ENCODE measurements around the gene CHI3L1.

The CHI3L1 gene

DNA sequence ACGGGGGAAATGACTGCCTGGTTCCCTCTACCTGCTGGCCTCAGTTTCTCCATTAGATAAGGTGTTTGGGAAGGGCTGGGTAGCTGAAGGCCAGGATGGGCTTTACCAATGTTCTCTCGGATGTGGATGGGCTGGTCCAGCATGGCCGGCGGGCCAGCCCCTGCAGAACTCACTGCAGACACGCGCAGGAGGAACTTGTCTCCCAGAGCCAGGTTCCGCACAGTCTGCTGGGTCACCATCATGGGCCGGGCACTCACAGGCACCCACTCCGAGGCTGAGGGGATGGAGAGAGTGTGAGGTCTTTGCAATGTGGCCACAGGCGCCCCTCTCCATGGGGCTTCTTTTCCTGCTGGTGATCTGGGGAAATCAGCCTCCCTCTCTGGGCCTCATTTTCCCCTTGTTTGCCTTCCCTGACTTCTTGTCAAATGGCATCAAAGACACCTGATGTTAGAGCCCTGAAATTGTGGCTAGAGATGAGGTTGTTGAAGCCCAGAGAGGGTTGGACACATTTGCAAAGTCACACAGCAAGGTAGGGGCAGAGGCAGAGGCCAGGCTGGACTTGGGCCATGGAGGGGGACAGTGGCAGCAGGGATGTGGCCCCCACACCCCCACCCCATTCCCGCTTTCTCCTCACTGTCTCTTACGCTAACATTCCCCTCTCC is 12.0 kb downstream of the CHI3L1 start:
- in situ Hi-C loops (cut with MboI; ENCODE audit: low sequenced_read_pairs) = no loop called here
- no peaks in the 10 kb centered on the region for H3K9me3 ChIP-seq
- H3K4me3 ChIP-seq = no peak overlapping the region
- H3K27me3 ChIP-seq (ENCODE audit: low read depth) = no peaks in the 10 kb centered on the region
- DNase-seq (ENCODE audit: low spot score in 2 of 2) = no peak
- H3K36me3 ChIP-seq (replicated peaks) = no peaks in the 10 kb centered on the region
- no peaks in the 10 kb centered on the region for H3K4me1 ChIP-seq

DNA sequence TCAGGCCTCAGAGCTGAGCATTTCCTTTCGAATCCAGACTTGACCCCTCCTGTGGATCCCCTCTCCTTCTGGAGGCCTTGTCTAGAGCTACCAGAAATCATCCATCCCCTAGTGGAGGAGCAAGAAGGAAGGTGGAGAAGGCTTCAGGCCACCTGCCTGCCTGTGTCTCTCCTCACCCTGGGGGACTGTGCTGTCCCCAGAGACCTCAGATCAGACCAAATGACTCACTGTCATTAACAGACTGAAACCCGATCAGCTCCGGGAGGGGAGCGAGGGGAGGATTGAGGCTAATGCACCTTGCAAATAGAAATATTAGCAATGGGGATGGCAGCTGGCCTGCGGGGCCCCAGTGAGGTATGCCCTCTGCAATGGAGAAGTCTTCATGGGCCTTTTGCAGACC is 12.9 kb downstream of the CHI3L1 start:
- Histone ChIP-seq H3K27me3 (ENCODE audit: low read depth) (no peaks in the 10 kb centered on the region), H3K4me3 (no peak overlapping the region), H3K4me1 (no peaks in the 10 kb centered on the region), H3K9me3 (no peaks in the 10 kb centered on the region), H3K36me3 (replicated peaks) (no peaks in the 10 kb centered on the region)
- no peak for DNase-seq (ENCODE audit: low spot score in 2 of 2)
- in situ Hi-C loops (cut with MboI; ENCODE audit: low sequenced_read_pairs) = no loop called here

DNA sequence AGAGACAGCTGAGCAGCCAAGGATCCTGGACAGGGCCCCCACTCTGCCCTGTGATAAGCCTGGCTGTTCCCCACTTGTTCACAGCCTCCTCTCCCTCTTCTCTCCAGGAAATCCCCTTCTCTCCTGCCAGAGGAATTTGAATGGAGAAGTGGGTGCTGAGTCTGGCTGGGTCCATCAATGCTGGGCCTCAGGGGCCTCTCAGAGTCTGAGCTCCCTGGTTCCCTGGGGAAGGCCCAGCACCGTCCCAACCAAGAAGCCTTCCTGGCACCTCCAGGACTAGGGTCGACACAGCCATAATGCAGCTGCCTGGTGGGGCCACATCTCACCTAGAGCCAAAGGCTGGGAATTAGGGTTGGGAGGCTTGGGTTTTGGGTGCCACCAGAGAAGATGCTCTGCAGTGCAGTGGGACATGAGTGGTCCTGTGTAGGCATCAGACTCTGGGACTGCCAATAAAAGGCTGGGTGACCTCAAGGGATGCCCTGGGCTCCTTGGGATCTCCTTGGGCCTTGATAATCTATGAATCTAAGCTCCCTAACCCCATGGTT is 13.4 kb downstream of the CHI3L1 start:
- H3K9me3 ChIP-seq = no peaks in the 10 kb centered on the region
- no peaks in the 10 kb centered on the region for H3K36me3 ChIP-seq (replicated peaks)
- H3K27me3 ChIP-seq (ENCODE audit: low read depth) = no peaks in the 10 kb centered on the region
- no peaks in the 10 kb centered on the region for H3K4me1 ChIP-seq
- in situ Hi-C loops (cut with MboI; ENCODE audit: low sequenced_read_pairs) = no loop called here
- no peak for DNase-seq (ENCODE audit: low spot score in 2 of 2)
- no peak overlapping the region for H3K4me3 ChIP-seq

DNA sequence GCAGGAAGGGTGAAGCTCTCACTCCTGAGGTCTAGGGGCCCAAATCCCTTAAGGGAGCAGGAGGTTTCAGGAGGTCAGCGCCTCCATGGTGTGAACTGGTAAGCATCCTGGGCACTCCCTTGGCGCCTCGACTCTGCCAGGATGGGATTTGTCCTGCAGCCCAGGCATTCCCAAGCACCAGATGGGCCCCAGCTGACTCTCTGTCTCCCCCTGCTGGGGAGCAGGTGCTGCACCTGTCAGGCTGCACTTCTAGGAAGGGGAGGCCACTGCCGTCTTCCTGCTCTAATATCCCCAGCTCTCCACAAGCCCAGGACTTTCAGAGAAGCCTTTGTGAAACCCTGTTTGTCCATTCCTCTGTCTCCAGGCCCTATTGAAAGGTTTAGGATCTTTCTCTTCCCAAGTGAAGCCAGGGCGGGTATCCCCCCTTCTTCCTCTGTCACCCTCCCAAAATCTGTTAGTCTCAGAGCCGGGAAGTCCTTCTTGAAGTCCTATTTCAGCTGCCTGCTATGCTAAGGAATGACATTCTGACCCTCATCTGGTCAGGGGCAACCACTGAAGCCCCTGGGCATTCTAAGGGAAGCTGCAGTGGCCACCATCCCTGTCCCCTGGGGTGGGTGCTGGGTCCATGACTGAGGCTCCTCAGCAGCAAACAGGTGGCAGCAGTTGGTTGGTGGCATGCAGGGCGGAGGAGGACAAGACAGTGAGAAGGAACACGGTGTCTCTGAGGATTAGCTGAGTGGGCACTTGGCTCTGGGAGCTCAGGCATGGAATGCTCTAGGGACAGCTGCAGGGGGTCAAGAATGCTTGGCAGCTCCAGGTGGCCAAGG is 14.1 kb downstream of the CHI3L1 start:
- no peaks in the 10 kb centered on the region for H3K27me3 ChIP-seq (ENCODE audit: low read depth)
- H3K36me3 ChIP-seq (replicated peaks) = no peaks in the 10 kb centered on the region
- H3K4me3 ChIP-seq = no peak overlapping the region
- no peaks in the 10 kb centered on the region for H3K9me3 ChIP-seq
- peak; percentile 10 to 84 for DNase-seq (ENCODE audit: low spot score in 2 of 2)
- in situ Hi-C loops (cut with MboI; ENCODE audit: low sequenced_read_pairs) = no loop called here
- no peaks in the 10 kb centered on the region for H3K4me1 ChIP-seq

DNA sequence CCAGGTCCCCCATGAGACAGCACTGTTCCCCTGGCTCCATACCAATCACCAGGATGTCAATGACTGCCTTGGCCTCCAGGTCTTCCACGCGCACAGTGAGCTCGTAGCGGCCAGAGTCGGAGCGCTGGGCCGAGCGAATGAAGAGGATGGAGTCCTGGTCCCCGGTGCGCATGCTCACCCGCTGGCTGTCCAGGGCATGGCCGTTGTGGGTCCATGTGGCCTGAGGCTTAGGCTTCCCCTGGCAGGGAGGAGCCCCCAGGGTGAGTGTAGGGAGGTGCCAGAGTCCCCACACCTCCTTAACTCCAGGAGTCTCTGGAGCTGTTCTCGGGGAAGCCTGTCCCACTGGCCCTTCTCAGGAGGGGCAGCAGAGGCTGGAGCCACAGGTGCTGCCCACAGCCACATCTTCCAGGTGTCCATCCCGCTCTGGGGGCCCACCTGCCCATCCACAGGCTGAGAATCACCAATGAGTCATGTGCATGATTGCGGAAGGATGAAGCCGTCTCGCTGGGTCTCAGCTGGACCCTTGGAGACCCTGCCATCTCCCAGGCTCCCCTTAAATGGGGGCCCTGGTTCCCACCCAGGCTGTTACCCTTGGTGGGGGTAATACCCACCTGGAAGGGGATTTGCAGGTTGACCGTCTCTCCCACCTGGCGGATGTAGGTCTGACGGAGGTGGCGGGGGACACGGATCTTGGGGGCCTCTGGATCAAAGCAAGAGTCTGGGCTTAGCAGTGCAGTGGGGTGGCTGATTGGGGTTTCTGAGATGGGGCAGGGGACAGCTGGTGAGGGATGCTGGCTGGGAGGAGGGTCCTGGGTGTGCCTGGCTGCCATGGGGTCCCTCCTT is 14.9 kb downstream of the CHI3L1 start:
- no peaks in the 10 kb centered on the region for H3K9me3 ChIP-seq
- in situ Hi-C loops (cut with MboI; ENCODE audit: low sequenced_read_pairs) = no loop called here
- DNase-seq (ENCODE audit: low spot score in 2 of 2) = no peak
- H3K4me1 ChIP-seq = no peaks in the 10 kb centered on the region
- H3K36me3 ChIP-seq (replicated peaks) = no peaks in the 10 kb centered on the region
- H3K4me3 ChIP-seq = no peak overlapping the region
- no peaks in the 10 kb centered on the region for H3K27me3 ChIP-seq (ENCODE audit: low read depth)

DNA sequence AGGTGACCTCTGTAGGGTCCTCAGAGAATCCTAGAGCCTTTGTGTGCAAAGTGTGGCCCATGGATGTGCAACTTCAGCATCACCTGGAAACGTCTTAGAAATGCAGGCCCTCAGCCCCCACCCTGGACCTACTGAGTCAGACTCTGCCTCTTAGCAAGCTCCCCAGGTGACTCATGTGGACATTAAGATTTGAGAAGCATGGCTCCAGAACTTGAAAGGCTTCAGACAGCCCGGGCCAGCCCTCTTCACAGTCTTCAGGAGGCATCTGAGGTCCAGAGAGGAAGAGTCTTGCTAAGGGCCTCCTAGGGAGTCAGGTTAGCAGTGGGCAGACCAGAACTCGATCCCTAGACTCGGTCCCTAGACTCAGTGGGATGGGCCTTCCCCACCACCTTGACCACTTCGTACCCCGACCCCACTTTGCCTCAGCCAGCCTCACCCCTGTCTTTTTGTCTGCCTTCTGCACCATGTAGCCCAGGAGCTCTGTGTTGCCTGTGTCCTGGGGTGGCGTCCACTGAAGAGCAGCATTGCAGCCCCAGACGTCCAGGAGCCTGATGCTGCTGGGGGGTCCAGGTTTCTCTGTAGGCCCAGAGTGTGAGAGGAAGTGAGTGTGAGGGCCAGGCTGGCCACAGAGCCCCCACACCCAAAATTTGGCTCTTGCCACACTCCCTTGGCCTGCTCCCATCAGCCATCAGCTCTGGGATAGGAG is 15.7 kb downstream of the CHI3L1 start:
- no peak overlapping the region for H3K4me3 ChIP-seq
- no peaks in the 10 kb centered on the region for H3K36me3 ChIP-seq (replicated peaks)
- in situ Hi-C loops (cut with MboI; ENCODE audit: low sequenced_read_pairs) = no loop called here
- no peaks in the 10 kb centered on the region for H3K27me3 ChIP-seq (ENCODE audit: low read depth)
- no peaks in the 10 kb centered on the region for H3K4me1 ChIP-seq
- no peaks in the 10 kb centered on the region for H3K9me3 ChIP-seq
- DNase-seq (ENCODE audit: low spot score in 2 of 2) = no peak

DNA sequence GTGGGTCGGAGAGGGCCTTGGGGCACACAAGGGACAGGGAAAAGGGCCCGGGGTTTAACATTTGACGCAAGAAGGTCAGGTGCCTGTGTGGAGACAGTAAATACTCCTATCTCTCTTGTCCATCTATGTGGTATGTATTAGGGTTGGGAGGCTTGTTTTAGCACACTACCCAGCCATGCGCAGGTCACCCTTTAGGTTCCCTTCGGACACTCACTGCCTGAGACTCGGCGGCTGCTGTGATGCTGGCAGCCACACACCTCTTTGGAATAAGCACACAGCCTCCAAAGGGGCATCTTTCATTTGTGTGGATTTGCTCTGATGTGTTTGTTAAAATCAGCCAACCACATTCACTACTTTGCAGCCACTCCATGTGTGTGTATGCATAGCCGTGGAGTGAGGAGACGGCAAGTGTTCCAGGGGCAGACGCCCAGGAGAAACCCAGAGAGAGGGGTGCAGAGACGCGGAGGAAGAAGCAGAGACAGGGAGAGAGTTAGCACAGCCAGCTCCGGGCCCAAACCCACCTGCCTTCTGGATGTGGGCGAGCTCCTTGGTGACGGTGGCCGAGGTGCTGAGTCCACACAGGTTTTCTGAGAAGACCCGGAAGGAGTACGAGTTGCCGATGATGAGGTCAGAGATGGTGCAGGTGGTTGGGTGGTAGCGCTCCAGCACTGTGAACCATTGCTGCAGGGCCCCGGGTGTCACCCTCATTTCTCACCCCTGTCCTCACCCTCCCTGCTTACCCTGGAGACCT is 16.6 kb downstream of the CHI3L1 start:
- no peaks in the 10 kb centered on the region for H3K9me3 ChIP-seq
- no peaks in the 10 kb centered on the region for H3K27me3 ChIP-seq (ENCODE audit: low read depth)
- in situ Hi-C loops (cut with MboI; ENCODE audit: low sequenced_read_pairs) = no loop called here
- no peak for DNase-seq (ENCODE audit: low spot score in 2 of 2)
- no peaks in the 10 kb centered on the region for H3K4me1 ChIP-seq
- H3K36me3 ChIP-seq (replicated peaks) = no peaks in the 10 kb centered on the region
- no peak overlapping the region for H3K4me3 ChIP-seq

DNA sequence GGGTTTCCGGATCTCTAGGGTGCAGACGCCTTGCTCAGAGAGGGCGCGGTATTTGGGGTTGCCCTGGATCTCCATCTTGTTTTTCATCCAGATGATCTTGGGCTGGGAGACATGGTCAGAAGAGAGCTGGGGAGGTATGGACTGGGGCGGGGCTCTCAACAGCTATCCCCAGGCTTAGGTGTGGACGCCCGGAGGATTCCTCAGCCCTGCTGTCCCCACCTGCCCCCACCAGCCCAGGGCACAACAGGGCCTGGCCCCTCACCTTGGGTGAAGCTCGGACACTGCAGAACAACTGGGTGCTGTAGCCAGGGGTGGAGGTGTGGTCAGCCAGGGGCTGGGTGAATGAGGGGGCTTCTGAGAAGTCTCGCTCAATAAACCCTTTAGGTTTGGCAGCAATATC is 17.5 kb downstream of the CHI3L1 start:
- no peak for DNase-seq (ENCODE audit: low spot score in 2 of 2)
- in situ Hi-C loops (cut with MboI; ENCODE audit: low sequenced_read_pairs) = no loop called here
- H3K36me3 ChIP-seq (replicated peaks) = no peaks in the 10 kb centered on the region
- H3K9me3 ChIP-seq = no peaks in the 10 kb centered on the region
- no peak overlapping the region for H3K4me3 ChIP-seq
- 0 out of 2 replicates have a peak, but pooled peaks cover 2% of the 10 kb centered on the region for H3K27me3 ChIP-seq (ENCODE audit: low read depth)
- no peaks in the 10 kb centered on the region for H3K4me1 ChIP-seq

DNA sequence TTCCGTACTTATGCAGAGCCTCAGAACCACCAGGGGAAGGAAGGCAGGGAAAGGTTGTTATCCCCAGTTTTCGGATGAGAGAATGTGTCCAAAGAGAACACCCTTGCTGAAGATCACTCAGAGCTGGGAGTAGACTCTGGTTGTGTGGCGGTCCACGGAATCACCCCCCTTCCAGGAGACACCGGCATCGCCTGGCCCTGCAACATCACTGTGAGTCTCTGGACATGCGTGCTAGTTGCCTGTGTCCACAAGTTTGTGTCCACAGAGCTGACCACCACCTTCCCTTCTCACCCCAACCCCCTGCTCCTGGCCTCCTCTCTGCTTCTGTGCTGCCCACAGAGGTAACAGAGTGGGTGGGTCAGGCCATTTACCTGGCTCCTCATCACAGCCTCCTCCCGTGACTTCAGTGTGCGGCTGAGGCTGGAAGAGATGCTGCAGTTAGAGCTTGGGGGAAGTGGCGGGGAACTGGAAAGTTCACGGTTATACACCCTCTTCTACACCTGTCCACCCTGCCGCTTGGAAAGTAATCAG is 18.2 kb downstream of the CHI3L1 start:
- DNase-seq (ENCODE audit: low spot score in 2 of 2) = no peak
- no peak overlapping the region for H3K4me3 ChIP-seq
- no peaks in the 10 kb centered on the region for H3K9me3 ChIP-seq
- no peaks in the 10 kb centered on the region for H3K4me1 ChIP-seq
- H3K36me3 ChIP-seq (replicated peaks) = no peaks in the 10 kb centered on the region
- in situ Hi-C loops (cut with MboI; ENCODE audit: low sequenced_read_pairs) = no loop called here
- 0 out of 2 replicates have a peak, but pooled peaks cover 6% of the 10 kb centered on the region for H3K27me3 ChIP-seq (ENCODE audit: low read depth)

DNA sequence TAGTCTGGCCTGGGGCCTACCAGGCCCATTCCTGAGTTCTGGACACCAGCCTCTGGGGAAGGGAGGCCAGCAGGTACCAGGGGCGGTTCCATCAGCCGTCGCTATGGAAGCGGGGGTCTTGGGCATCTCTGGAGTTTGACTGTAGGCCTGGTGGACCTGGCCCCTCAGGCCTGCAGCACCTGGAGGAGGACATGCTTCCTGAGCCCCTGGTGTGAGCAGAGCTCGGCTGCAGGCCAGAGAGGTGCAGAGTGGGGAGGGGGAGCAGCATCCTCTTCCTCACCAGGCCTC is 18.6 kb downstream of the CHI3L1 start:
- 0 out of 2 replicates have a peak, but pooled peaks cover 6% of the 10 kb centered on the region for H3K27me3 ChIP-seq (ENCODE audit: low read depth)
- no peaks in the 10 kb centered on the region for H3K9me3 ChIP-seq
- no peaks in the 10 kb centered on the region for H3K36me3 ChIP-seq (replicated peaks)
- in situ Hi-C loops (cut with MboI; ENCODE audit: low sequenced_read_pairs) = no loop called here
- H3K4me3 ChIP-seq = no peak overlapping the region
- H3K4me1 ChIP-seq = no peaks in the 10 kb centered on the region
- no peak for DNase-seq (ENCODE audit: low spot score in 2 of 2)

DNA sequence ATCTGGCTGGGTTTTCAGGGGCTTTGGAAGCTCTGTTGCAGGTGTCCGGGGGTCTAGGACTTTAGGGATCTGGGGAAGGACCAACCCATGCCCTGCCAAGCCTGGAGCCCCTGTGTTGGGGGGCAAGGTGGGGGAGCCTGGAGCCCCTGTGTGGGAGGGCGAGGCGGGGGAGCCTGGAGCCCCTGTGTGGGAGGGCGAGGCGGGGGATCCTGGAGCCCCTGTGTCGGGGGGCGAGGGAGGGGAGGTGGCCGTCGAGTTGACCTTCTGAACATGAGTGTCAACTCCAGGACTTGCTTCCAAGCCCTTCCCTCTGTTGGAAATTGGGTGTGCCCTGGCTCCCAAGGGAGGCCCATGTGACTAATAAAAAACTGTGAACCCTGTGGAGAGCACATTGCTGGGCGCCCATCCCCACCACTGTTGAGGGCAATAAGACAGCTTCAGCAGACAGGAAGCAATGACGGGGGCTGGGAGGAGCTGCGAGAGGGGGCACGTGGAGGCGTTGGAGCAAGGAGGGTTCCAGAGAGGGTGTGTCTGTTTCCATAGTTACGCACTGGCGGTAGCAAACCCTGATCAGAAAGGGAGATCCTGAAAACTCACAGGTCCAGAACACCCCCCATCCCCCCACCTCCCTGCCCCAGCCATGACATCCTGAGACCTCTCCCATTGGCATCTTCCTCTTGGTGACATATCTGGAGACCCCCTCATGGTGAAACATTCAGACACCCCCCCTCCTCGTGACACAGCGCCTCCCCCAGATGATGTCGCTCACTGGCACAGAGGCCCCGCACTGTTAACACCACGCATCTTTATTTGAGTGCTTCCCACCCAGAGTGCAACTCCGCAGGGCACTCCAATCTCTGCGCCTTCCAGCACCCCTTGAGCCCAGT is 19.2 kb downstream of the CHI3L1 start:
- H3K36me3 ChIP-seq (replicated peaks) = no peaks in the 10 kb centered on the region
- in situ Hi-C loops (cut with MboI; ENCODE audit: low sequenced_read_pairs) = no loop called here
- no peaks in the 10 kb centered on the region for H3K9me3 ChIP-seq
- H3K4me1 ChIP-seq = no peaks in the 10 kb centered on the region
- H3K27me3 ChIP-seq (ENCODE audit: low read depth) = 0 out of 2 replicates have a peak, but pooled peaks cover 7% of the 10 kb centered on the region
- DNase-seq (ENCODE audit: low spot score in 2 of 2) = peak in 1 of 2 experiments; percentile 25
- H3K4me3 ChIP-seq = no peak overlapping the region

All from HAP-1 (cell line).